GM21723 (cell line): ENCODE measurements around the gene SLC7A9.

Experiments used
- ATAC-seq: cut with Tn5 transposase; IDR thresholded peaks from one replicate; pipeline ENCODE4 v1.9.1; 2021; ENCODE audit warnings: mild to moderate bottlenecking, moderate library complexity; ENCODE audit not compliant: unreplicated experiment

Gene SLC7A9

GRCh38 chr19:32829345-32829896 lies 40.1 kb downstream of the SLC7A9 start:
- no peak for ATAC-seq

DNA sequence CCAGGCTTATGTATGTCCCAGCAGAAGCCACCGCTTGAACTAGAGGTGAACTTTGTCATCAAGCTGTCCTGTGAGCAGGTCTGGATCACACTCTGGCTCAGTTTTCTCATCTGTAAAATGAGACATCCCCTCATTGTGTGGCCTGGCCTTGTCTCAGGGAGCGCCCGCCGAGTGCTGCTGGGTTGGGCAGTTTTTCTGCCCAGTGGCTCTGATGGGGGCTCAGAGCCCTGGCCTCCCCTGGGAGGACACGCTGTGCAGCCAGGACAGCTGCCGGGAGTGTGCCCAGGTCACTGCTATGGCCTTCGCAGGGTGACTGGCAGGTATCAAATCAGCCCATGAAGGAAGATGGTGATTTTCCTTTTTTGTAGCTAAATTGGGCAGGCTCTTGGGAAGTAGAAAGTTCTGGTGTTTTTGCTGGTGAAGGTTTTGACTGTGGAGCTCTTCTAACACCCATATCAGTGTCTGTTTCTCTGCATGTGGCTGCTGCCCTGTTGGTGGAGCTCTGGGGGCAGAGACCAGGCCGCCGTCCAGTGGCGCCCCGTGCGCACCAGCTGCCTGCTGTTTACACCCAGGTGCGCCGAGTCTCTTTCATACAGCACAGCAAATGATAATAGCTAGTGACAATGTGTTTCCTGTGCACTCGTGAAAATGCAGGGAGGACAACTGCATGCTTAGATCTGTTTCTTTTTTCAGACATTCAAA lies 40.8 kb downstream of the SLC7A9 start:
- ATAC-seq = no peak

DNA sequence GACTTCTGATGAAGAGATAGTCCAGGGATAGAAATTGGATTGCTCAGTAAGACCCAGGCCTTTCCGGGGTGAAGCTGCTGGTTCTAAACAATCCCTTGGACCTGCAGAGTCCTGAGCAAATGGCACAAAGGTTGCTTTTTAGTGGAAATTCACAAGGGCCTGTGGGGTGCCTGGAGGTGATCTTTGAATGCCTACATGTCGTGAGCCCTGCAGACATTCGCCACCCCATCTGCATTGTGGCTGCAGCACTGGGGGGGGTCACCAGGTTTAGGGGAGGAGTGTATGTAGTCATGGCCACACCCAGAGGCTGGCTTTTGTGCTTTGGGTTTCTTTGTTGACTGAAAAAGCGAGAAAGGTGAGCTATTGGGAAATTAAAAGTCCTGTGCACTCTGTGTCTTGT lies 41.4 kb downstream of the SLC7A9 start:
- no peak for ATAC-seq

- no peak for ATAC-seq
Measured at GRCh38 chr19:32824916-32825608, 44.5 kb downstream of the SLC7A9 start.

GRCh38 chr19:32824191-32824751 lies 45.3 kb downstream of the SLC7A9 start:
- ATAC-seq = no peak

DNA sequence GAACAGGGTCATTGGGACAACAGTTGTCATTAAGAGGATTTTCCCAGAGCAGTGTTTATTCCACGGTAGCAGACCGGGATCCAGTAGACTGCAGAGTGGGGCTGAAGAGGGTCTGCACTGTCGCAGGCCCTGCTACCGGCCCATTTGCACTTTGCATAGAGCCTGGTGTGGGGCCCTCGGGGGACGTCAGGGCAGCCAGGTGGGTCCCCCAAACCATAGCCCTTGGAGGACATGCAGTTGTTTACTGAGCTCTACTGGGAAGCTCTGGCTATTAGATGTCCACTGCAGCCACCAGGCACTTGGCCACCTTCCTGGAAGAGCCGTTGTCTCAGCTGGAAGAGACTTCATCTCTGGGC lies 45.8 kb downstream of the SLC7A9 start:
- no peak for ATAC-seq

GRCh38 chr19:32822916-32823746 lies 46.4 kb downstream of the SLC7A9 start:
- ATAC-seq = no peak

DNA sequence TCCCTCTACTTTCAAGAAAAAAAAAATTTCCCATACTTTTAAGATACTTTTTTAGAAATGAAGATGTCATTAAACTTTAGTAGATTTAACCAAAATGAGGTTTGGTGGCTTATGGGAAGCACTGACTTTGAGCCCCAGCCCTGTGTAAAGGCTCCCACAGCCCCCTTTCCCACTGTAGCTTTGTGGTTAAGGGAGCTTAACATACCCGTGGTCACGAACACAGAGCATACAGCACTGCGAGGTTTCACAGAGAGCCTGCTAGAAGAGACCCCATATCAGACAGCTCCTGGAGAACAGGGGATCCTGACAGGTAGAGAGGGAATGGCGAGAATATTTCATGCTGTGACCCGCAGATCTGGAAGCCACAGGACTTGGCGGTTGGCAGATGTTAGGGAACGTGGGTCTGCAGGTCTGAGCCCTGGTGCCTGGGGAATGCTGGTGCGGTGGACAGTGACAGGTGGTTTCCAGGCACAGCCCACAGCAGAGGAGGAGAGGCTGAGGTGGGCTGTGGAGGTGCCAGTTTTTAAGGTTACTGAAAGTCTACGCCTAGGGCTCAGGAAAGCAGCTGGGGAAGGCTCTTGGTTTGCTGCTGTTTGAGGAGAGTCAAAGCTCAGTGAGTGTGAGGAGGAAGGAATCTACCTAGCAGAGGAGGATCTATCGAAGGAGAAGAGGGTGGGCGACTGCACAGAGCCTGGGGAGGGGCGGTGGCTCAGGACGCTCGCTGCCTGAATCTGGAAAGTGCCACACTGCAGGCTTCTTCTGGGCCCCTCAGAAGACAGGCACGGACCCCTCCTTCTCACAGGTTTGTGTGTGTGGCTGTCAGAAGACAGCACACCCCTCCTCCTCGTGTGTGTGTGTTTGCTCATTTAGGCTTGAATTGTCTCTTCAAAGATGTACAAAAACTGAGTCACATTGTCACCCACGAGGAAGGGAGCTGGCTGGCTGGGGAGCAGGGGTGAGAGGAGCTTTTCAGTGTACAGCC lies 49.9 kb downstream of the SLC7A9 start:
- no peak for ATAC-seq

DNA sequence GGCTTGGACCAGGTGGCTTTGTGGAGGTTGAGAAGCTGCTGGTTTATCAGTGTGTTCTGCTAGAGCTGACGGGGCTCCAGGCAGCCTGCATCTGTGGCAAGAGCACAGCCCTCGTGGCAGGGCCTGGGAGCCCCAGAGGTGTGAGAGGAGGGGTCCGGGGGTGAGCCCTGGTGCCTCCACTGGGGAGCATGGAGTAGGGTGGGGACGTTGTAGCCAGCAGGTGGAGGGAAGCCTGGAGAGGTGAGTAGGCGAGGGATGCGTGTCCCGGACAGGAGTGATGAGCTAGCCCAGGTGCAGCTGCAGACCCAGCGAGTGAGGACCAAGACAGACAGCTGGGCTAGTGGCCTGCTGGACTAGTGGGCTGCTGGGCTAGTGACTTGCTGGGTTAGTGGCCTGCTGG lies 51.0 kb downstream of the SLC7A9 start:
- ATAC-seq = no peak

- no peak for ATAC-seq
Measured at GRCh38 chr19:32817569-32818476, 51.7 kb downstream of the SLC7A9 start.

DNA sequence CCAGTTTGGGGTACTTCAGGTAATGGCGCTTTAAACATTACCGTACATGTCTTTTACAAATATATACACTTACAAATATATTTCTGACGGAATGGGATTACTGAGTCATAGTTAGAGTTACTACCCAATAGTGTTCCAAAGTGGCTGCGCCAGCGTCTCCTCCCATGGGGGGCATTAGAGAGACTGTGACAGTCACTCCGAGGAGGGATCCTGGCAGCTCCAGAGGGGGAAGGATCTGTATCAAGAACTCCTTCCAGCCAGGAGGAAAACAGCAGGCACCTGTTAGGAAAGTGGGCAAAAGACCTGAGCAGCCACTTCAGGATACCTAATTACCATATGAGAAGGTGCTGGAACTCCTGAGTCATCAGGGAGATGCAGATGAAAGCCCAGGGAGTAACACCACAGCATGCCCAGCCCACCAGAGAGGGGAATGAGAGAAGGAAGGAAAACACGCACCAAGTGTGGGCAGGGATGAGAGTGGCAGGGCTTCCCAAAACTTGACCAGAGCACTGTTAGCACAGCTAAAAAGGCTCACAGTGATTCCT lies 52.9 kb downstream of the SLC7A9 start:
- ATAC-seq = no peak

- ATAC-seq = no peak
Measured at GRCh38 chr19:32814624-32815023, 54.9 kb downstream of the SLC7A9 start.

DNA sequence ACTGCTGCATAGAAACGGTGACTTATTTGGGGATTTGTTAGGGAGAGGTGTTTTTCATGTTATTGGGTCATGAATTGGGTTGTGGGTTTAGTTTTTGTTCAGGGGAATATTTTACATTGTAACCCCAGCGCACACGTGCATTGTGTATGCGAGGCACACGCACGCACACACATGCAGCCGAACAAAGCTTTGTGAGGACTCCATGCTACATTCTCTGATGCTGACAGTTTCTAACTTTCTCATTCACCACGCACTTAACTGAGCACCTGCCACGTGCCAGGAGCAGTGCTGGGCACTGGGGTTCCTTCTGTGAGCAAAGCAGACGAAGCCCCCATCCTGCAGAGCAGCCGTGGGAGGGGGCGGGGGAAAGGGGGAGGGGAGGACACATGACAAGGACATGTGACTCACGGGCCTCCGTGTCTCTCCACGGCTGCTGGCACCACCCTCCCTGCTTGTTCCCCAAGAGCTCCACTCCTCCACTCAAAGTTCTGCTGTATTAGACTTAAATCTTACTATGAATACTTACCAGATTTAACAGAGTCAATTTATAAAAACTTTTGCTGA lies 55.6 kb downstream of the SLC7A9 start:
- no peak for ATAC-seq

DNA sequence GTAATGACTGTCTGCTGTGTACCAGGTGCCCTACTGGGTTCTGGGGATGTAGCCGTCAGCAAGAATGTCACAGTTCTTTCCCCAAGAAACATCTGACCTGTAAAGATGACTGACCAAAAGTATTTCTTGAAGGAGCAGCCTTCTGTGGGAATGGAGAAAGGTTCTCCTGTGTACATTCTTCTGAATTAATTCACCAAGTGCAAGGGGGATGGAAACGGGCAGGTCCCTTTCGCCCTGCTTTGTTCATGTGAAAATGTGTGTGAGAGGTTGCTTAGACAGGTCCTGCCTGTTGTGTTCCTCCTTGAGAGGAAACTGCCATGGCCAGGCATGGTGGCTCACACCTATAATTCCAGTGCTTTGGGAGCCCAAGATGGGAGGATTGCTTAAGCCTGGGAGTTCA lies 57.0 kb downstream of the SLC7A9 start:
- no peak for ATAC-seq

- ATAC-seq = no peak
Measured at GRCh38 chr19:32812036-32812435, 57.5 kb downstream of the SLC7A9 start.

GRCh38 chr19:32811151-32811550 lies 58.4 kb downstream of the SLC7A9 start:
- ATAC-seq = no peak

DNA sequence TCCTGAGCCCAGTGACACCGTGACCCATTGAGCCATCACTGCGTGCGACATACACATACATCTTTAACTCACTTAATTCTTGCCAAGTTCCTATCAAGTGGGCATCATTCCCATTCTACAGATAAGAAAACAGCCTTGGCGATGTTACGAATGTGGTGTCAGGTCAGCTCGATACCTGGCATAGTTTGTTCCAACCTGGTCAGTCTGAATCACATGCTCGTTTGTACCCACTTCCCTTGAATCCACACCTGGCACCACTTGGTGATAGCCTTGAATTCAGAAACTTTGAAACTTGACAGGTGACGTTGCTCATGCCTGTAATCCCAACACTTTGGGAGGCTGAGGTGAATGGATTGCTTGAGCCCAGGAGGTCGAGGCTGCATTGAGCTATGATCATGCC lies 59.1 kb downstream of the SLC7A9 start:
- no peak for ATAC-seq

DNA sequence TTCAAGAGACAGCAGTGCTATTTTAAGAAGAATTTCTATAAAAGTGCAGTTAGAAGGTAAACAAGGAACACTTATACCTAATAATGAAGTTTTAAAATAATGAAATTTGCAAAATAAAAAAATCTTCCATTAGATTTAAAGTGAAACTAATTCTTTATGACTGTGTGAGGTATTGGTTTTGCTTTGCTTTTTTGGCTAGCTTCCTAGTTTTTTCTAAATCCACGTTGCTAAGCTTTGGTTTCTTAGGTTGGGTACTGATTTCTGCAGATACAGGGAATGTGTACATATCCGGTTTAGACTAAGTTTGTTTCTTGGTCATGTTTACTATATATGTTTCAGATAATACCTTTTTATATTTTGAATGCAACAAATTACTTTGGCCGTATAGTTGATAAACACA lies 59.8 kb downstream of the SLC7A9 start:
- ATAC-seq = no peak
